ENCODE results near the gene ASB5. TPM values are rescaled to one million over a fixed set of nuclear protein-coding genes. Genes with fewer than 3 reads are reported as not detected.

ASB5 gene
- total and polyA plus RNA-seq, 2 of the 8 experiments (the other 6 are each of a cell fraction or from before 2014, with no cell fraction given) = 0.02 TPM; not detected in 1

- TF ChIP-seq PHF8 (conservative IDR thresholded peaks at IDR 0.05; ENCODE audit: low read depth, low read length) (peak; percentile 45), CHD1 (IDR thresholded peaks at IDR 0.05; ENCODE audit: low read depth, low read length) (no peak), SIX5 (IDR thresholded peaks at IDR 0.05; ENCODE audit: low read depth, low read length) (no peak), RXRA (IDR thresholded peaks at IDR 0.05; ENCODE audit: insufficient read depth, low read depth, low read length) (no peak), RAD21 (IDR thresholded peaks at IDR 0.05 in 1 of 2, conservative IDR thresholded peaks at IDR 0.05 in 1 of 2; ENCODE audit: low read depth in 2 of 2, low read length in 2 of 2) (no peak), HDAC6 (IDR thresholded peaks at IDR 0.05; ENCODE audit: low read depth, low read length) (no peak), SRF (IDR thresholded peaks at IDR 0.05; ENCODE audit: low read depth, low read length) (no peak), USF2 (IDR thresholded peaks at IDR 0.05; ENCODE audit: low read length) (no peak), BRCA1 (IDR thresholded peaks at IDR 0.05; ENCODE audit: low read depth, low read length) (no peak), NRF1 (IDR thresholded peaks at IDR 0.05; ENCODE audit: low read depth, low read length) (peak; percentile 88), GABPA (IDR thresholded peaks at IDR 0.05; ENCODE audit: borderline replicate concordance, insufficient read depth, low read length) (no peak), SAP30 (IDR thresholded peaks at IDR 0.05; ENCODE audit: insufficient read depth, insufficient replicate concordance, low read length) (peak; percentile 99), RBBP5 (IDR thresholded peaks at IDR 0.05; ENCODE audit: borderline replicate concordance, low read depth, low read length) (peak; percentile 68), CBX5 (IDR thresholded peaks at IDR 0.05; ENCODE audit: low read depth, low read length) (no peak), JUND (IDR thresholded peaks at IDR 0.05; ENCODE audit: low read length) (no peak), CREB1 (IDR thresholded peaks at IDR 0.05) (no peak), YY1 (IDR thresholded peaks at IDR 0.05; ENCODE audit: low read depth, low read length) (peak; percentile 99), SIN3A (conservative IDR thresholded peaks at IDR 0.05 in 1 of 2, IDR thresholded peaks at IDR 0.05 in 1 of 2; ENCODE audit: low read depth in 1 of 2, low read length in 2 of 2) (peak; percentile 98 to 100), POLR2A (IDR thresholded peaks at IDR 0.05; ENCODE audit: control extremely low read depth in 1 of 2, low read depth in 2 of 2, low read length in 2 of 2) (peak; percentile 42 to 61; a peak in 2 of 3 replicates), FOSL1 (IDR thresholded peaks at IDR 0.05; ENCODE audit: insufficient read depth, low read depth, low read length) (no peak), EP300 (IDR thresholded peaks at IDR 0.05; ENCODE audit: borderline replicate concordance in 1 of 2, low read depth in 2 of 2, low read length in 2 of 2) (no peak), HDAC2 (IDR thresholded peaks at IDR 0.05; ENCODE audit: borderline replicate concordance in 1 of 2, low read depth in 2 of 2, low read length in 2 of 2) (peak in 1 of 2 experiments; percentile 46; a peak in 1 of 4 replicates)
Measured at GRCh38 chr4:176195184-176195978, 73.6 kb downstream of the ASB5 start, which contains the start of gene SPATA4 (continued).

All from H1 (cell line).